Neural cell (in vitro differentiated cells): ENCODE measurements around the gene VPS13D. TPM values are rescaled to one million over a fixed set of nuclear protein-coding genes. Genes with fewer than 3 reads are reported as not detected.

Source experiments
- H2AFZ ChIP-seq: fragments of 200-600, 300-800 bp; sonication (generic), shearing (Covaris generic); 2 replicates; pipeline ENCODE4 v1.6.0; 2014; ENCODE audit warnings: low read depth, mild to moderate bottlenecking, antibody characterized with exemption, low read length, moderate library complexity
- H3F3A ChIP-seq: fragments of 200-600 bp; shearing (Covaris generic); 2 replicates; pipeline ENCODE4 v1.6.1; 2016; ENCODE audit warnings: mild to moderate bottlenecking, moderate library complexity, mixed read lengths, antibody characterized with exemption, low read length; ENCODE audit not compliant: insufficient read depth, poor library complexity, severe bottlenecking
- H3K27ac ChIP-seq: fragments of 200-600, 300-800 bp; sonication (generic), shearing (Covaris generic); 2 replicates; pipeline ENCODE4 v1.5.1; 2014; ENCODE audit warnings: mild to moderate bottlenecking, low read length, moderate library complexity
- H3K27me3 ChIP-seq: fragments of 300-800, 200-600 bp; sonication (generic), shearing (Covaris generic); 2 replicates; pipeline ENCODE4 v1.6.0; 2014; ENCODE audit warnings: mild to moderate bottlenecking, low read depth, low read length, moderate library complexity; ENCODE audit not compliant: insufficient read depth
- H3K36me3 ChIP-seq: fragments of 300-800, 200-600 bp; sonication (generic), shearing (Covaris generic); 2 replicates; pipeline ENCODE4 v1.5.1; 2014; ENCODE audit warnings: mild to moderate bottlenecking, antibody characterized with exemption, low read length, moderate library complexity; ENCODE audit not compliant: insufficient read depth
- H3K4me2 ChIP-seq: fragments of 300-800, 200-600 bp; sonication (generic), shearing (Covaris generic); 2 replicates; pipeline ENCODE4 v1.6.0; 2014; ENCODE audit warnings: mild to moderate bottlenecking, low read length
- H3K4me3 ChIP-seq: fragments of 300-800, 200-600 bp; sonication (generic), shearing (Covaris generic); 2 replicates; pipeline ENCODE4 v1.5.1; 2014; ENCODE audit warnings: mild to moderate bottlenecking, low read length, moderate library complexity
- H3K79me2 ChIP-seq: fragments of 200-600 bp; shearing (Covaris generic); replicated peaks from 2 replicates; pipeline ENCODE4 v1.6.0; 2014; ENCODE audit warnings: mild to moderate bottlenecking, low read length, moderate library complexity; ENCODE audit not compliant: insufficient read depth
- H3K9ac ChIP-seq: fragments of 300-800, 200-600 bp; sonication (generic), shearing (Covaris generic); 2 replicates; pipeline ENCODE4 v1.6.1; 2016; ENCODE audit warnings: mild to moderate bottlenecking, low read length, mixed read lengths
- H3K9me2 ChIP-seq: fragments of 200-600 bp; shearing (Covaris generic); 2 replicates; pipeline ENCODE4 v1.6.1; 2016; ENCODE audit warnings: mild to moderate bottlenecking, low read length, mixed read lengths; ENCODE audit not compliant: insufficient read depth
- H3K9me3 ChIP-seq: fragments of 200-600, 300-800 bp; sonication (generic), shearing (Covaris generic); 2 replicates; pipeline ENCODE4 v1.6.1; 2016; ENCODE audit warnings: mild to moderate bottlenecking, mixed run types, low read length, moderate library complexity, mixed read lengths
- H4K20me1 ChIP-seq: fragments of 200-600 bp; shearing (Covaris generic); 2 replicates; pipeline ENCODE4 v1.6.1; 2016; ENCODE audit warnings: mild to moderate bottlenecking, mixed run types; ENCODE audit not compliant: insufficient read depth
- EP300 ChIP-seq: fragments of 450-650 bp; conservative IDR thresholded peaks from 2 replicates; pipeline ENCODE4 v1.6.1; 2014; ENCODE audit warnings: antibody characterized with exemption, mild to moderate bottlenecking, moderate library complexity; ENCODE audit not compliant: poor library complexity, severe bottlenecking
- EZH2 ChIP-seq: fragments of 200-600, 300-800 bp; shearing (Covaris generic), sonication (generic); IDR thresholded peaks from 2 replicates; pipeline ENCODE4 v1.6.1; 2014; ENCODE audit warnings: antibody characterized with exemption, low read length, borderline replicate concordance, mild to moderate bottlenecking; ENCODE audit not compliant: insufficient read depth, poor library complexity, severe bottlenecking
- POLR2AphosphoS5 ChIP-seq: IDR thresholded peaks from 2 replicates; pipeline ENCODE4 v1.6.1; 2012
- RAD21 ChIP-seq: fragments of 450-650 bp; conservative IDR thresholded peaks from 2 replicates; pipeline ENCODE4 v1.6.1; 2014; ENCODE audit warnings: antibody characterized with exemption, mild to moderate bottlenecking, moderate library complexity
- SMC3 ChIP-seq: fragments of 450-650 bp; conservative IDR thresholded peaks from 2 replicates; pipeline ENCODE4 v1.6.1; 2014; ENCODE audit warnings: antibody characterized with exemption, mild to moderate bottlenecking, moderate library complexity; ENCODE audit not compliant: poor library complexity
- polyA plus RNA-seq: library from polyadenylated mRNA; depleted of rRNA; stranded (reverse); fragments of >200 nt; gene quantifications from 2 replicates; pipeline ENCODE4 v1.2.3, GENCODE V29; 2014
- TF ChIP-seq, protein P1 (sequence below): fragments of 450-650 bp; IDR thresholded peaks from 2 replicates; pipeline ENCODE4 v1.5.1; 2014; ENCODE audit warnings: antibody characterized with exemption, mild to moderate bottlenecking, moderate library complexity; ENCODE audit not compliant: poor library complexity, severe bottlenecking
- TF ChIP-seq, protein P2 (sequence below): IDR thresholded peaks from 2 replicates; pipeline ENCODE4 v1.6.1; 2012; ENCODE audit warnings: borderline replicate concordance

The VPS13D gene
- polyA plus RNA-seq, 1 donor from 2014 or later = 24.5 TPM

DNA sequence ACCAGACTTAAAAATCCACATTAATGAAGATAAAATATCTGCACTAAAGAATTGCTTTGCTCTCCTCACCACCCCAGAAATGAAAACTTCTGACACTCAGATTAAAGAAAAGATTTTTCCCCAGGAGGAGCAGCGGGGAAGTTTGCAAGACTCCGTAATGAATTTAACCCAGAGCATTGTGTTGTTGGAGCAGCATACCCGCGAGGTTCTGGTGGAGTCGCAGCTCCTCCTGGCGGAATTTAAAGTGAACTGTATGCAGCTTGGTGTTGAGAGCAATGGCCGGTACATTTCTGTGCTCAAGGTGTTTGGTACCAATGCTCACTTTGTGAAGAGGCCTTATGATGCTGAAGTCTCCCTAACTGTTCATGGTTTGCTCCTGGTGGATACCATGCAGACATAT, 46.4 kb downstream of the VPS13D start:
- Histone ChIP-seq H3K4me3 (no peak overlapping the region), H3F3A (no peaks in the 10 kb centered on the region), H3K36me3 (no peaks in the 10 kb centered on the region), H3K9ac (no peak overlapping the region), H4K20me1 (no peaks in the 10 kb centered on the region), H3K9me3 (no peaks in the 10 kb centered on the region), H3K79me2 (no peaks in the 10 kb centered on the region), H3K27ac (no peak overlapping the region), H2AFZ (no peak overlapping the region), H3K4me2 (no peak overlapping the region), H3K27me3 (no peaks in the 10 kb centered on the region), H3K9me2 (no peaks in the 10 kb centered on the region)
- TF ChIP-seq, protein P1, sequence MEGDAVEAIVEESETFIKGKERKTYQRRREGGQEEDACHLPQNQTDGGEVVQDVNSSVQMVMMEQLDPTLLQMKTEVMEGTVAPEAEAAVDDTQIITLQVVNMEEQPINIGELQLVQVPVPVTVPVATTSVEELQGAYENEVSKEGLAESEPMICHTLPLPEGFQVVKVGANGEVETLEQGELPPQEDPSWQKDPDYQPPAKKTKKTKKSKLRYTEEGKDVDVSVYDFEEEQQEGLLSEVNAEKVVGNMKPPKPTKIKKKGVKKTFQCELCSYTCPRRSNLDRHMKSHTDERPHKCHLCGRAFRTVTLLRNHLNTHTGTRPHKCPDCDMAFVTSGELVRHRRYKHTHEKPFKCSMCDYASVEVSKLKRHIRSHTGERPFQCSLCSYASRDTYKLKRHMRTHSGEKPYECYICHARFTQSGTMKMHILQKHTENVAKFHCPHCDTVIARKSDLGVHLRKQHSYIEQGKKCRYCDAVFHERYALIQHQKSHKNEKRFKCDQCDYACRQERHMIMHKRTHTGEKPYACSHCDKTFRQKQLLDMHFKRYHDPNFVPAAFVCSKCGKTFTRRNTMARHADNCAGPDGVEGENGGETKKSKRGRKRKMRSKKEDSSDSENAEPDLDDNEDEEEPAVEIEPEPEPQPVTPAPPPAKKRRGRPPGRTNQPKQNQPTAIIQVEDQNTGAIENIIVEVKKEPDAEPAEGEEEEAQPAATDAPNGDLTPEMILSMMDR = peak; percentile 51
- no peak for TF ChIP-seq EZH2
- TF ChIP-seq SMC3 = peak; percentile 19
- TF ChIP-seq RAD21 = peak; percentile 42

DNA sequence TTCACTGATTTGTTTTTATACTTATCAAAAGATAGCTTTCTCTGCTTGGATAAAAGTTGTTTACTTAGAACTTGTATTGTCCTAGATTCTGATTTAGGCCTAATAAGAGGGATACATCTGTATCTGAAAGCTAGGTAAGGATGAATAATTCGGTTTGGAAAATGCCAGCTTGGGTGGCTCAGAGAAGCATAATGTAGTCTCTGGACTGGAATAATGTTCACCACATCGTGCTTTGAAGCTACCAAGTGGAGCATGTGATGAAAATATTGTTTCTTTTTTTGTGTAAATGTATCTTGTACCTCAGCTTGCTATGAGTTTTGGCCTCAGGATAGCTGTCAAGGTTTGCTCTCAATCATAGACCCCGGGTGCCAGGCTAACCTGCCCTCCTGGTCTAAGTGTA, 49.2 kb downstream of the VPS13D start:
- no peaks in the 10 kb centered on the region for H3K9me2 ChIP-seq
- TF ChIP-seq POLR2AphosphoS5 (no peak), EP300 (no peak), EZH2 (no peak), SMC3 (no peak), RAD21 (no peak)
- TF ChIP-seq, protein P2, sequence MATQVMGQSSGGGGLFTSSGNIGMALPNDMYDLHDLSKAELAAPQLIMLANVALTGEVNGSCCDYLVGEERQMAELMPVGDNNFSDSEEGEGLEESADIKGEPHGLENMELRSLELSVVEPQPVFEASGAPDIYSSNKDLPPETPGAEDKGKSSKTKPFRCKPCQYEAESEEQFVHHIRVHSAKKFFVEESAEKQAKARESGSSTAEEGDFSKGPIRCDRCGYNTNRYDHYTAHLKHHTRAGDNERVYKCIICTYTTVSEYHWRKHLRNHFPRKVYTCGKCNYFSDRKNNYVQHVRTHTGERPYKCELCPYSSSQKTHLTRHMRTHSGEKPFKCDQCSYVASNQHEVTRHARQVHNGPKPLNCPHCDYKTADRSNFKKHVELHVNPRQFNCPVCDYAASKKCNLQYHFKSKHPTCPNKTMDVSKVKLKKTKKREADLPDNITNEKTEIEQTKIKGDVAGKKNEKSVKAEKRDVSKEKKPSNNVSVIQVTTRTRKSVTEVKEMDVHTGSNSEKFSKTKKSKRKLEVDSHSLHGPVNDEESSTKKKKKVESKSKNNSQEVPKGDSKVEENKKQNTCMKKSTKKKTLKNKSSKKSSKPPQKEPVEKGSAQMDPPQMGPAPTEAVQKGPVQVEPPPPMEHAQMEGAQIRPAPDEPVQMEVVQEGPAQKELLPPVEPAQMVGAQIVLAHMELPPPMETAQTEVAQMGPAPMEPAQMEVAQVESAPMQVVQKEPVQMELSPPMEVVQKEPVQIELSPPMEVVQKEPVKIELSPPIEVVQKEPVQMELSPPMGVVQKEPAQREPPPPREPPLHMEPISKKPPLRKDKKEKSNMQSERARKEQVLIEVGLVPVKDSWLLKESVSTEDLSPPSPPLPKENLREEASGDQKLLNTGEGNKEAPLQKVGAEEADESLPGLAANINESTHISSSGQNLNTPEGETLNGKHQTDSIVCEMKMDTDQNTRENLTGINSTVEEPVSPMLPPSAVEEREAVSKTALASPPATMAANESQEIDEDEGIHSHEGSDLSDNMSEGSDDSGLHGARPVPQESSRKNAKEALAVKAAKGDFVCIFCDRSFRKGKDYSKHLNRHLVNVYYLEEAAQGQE = no peak
- TF ChIP-seq, protein P1 = no peak
- H2AFZ ChIP-seq = no peak overlapping the region
- H3K4me2 ChIP-seq = peak overlapping the region; percentile 27
- H3K27me3 ChIP-seq = no peaks in the 10 kb centered on the region
- H3F3A ChIP-seq = no peaks in the 10 kb centered on the region
- H3K36me3 ChIP-seq = peaks cover 10% of the 10 kb centered on the region
- H4K20me1 ChIP-seq = no peaks in the 10 kb centered on the region
- peak overlapping the region; percentile 76 for H3K27ac ChIP-seq
- H3K9ac ChIP-seq = no peak overlapping the region
- H3K79me2 ChIP-seq = no peaks in the 10 kb centered on the region
- no peaks in the 10 kb centered on the region for H3K9me3 ChIP-seq
- peak overlapping the region; percentile 35 for H3K4me3 ChIP-seq
